ENCODE data around the gene CDC42EP2.

- TF ChIP-seq ZNF274 (IDR thresholded peaks at IDR 0.05; ENCODE audit: low read depth, low read length) (no peak), SUZ12 (IDR thresholded peaks at IDR 0.05; ENCODE audit: extremely low read depth, insufficient read depth, insufficient read length) (no peak), YY1 (IDR thresholded peaks at IDR 0.05; ENCODE audit: insufficient read depth, insufficient read length) (no peak)
Observed at GRCh38 chr11:65308281-65308891, 6.3 kb upstream of the CDC42EP2 start.
